Measurements from ENCODE around the gene METTL8. TPM values are rescaled to one million over a fixed set of nuclear protein-coding genes. Genes with fewer than 3 reads are reported as not detected.

Gene METTL8
- total and polyA plus RNA-seq, 8 donors, result 2.2 to 9.0 (median 5.8) TPM

DNA sequence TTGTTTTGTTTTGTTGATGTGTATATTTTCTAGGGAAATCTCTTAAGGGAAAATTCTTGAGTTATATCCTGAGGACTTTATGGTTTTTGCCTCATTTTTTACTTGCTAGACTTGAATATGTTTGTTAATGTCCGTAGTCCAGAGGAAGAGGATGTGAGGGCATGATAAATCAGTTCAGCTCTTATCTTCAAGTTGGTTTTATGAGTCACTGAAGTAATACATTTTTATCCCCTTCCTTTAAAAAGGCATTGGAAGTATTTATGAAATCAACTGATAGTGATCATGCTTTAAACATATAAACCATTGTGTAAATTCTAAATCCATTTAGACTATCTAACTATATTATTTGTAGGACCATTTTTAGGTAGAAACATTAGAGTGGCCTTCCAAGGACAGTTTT is 44.6 kb upstream of the METTL8 start:
- 70 to 94% methylated on average over 1 of the region's 1 CpG for WGBS, 2 donors
- no peak overlapping the region for H3K4me3 ChIP-seq
- H3K36me3 ChIP-seq, result peaks cover 0 to 7% (median 0%) of the 10 kb centered on the region in 3 donors
- ATAC-seq, result no peak
- DNase-seq, result no peak
- no peaks in the 10 kb centered on the region for H3K4me1 ChIP-seq
- intact Hi-C loops (cut with DNase I), result no loop called here
- H3K27me3 ChIP-seq, result no peaks in the 10 kb centered on the region
- no peak for FAIRE-seq
- TF ChIP-seq, protein P1, sequence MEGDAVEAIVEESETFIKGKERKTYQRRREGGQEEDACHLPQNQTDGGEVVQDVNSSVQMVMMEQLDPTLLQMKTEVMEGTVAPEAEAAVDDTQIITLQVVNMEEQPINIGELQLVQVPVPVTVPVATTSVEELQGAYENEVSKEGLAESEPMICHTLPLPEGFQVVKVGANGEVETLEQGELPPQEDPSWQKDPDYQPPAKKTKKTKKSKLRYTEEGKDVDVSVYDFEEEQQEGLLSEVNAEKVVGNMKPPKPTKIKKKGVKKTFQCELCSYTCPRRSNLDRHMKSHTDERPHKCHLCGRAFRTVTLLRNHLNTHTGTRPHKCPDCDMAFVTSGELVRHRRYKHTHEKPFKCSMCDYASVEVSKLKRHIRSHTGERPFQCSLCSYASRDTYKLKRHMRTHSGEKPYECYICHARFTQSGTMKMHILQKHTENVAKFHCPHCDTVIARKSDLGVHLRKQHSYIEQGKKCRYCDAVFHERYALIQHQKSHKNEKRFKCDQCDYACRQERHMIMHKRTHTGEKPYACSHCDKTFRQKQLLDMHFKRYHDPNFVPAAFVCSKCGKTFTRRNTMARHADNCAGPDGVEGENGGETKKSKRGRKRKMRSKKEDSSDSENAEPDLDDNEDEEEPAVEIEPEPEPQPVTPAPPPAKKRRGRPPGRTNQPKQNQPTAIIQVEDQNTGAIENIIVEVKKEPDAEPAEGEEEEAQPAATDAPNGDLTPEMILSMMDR (IDR thresholded peaks at IDR 0.05), result no peak
- H3K9me3 ChIP-seq, result no peaks in the 10 kb centered on the region
- H3K27ac ChIP-seq, result no peak overlapping the region

- ATAC-seq (no peak), FAIRE-seq (no peak), DNase-seq (no peak)
- Histone ChIP-seq H3K27me3 (no peaks in the 10 kb centered on the region), H3K4me3 (no peak overlapping the region), H3K36me3 (peaks cover 0 to 21% (median 0%) of the 10 kb centered on the region in 3 donors), H3K27ac (no peak overlapping the region), H3K9me3 (no peaks in the 10 kb centered on the region), H3K4me1 (no peaks in the 10 kb centered on the region)
- TF ChIP-seq, protein P1 (IDR thresholded peaks at IDR 0.05), result no peak
- intact Hi-C loops (cut with DNase I), result no loop called here
- 68 to 76% methylated on average over 1 of the region's 1 CpG for WGBS, 2 donors
These were observed 42.2 kb upstream of the METTL8 start for GRCh38 chr2:171475979-171476378.

DNA sequence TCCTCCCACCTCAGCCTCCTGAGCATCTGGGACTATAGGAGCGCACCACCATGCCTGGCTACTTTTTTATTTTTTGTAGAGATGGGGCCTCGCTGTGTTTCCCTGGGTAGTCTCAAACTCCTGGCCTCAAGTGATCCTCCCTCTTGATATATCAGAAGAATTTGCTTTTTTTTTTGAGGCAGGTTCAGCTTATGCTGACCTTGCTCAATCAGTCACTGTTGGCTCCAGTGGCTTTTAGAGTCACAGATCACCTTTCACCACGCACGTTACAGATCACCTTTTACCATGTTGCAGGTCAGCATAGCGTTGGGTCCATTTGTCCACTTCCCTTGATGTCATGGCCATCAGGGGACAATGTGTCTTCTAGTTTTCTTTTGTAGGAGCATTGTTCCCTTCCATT is 36.3 kb upstream of the METTL8 start:
- intact Hi-C loops (cut with DNase I), result no loop called here
- no peak for ATAC-seq
- Histone ChIP-seq H3K27ac (no peak overlapping the region), H3K4me3 (no peak overlapping the region), H3K27me3 (no peaks in the 10 kb centered on the region), H3K4me1 (no peaks in the 10 kb centered on the region), H3K9me3 (no peaks in the 10 kb centered on the region), H3K36me3 (peaks cover 0 to 27% (median 0%) of the 10 kb centered on the region in 3 donors)
- no peak for FAIRE-seq
- TF ChIP-seq, protein P1 (IDR thresholded peaks at IDR 0.05), result no peak
- no peak for DNase-seq
- WGBS, 2 donors, result 90 to 97% methylated on average over 5 of the region's 5 CpGs

DNA sequence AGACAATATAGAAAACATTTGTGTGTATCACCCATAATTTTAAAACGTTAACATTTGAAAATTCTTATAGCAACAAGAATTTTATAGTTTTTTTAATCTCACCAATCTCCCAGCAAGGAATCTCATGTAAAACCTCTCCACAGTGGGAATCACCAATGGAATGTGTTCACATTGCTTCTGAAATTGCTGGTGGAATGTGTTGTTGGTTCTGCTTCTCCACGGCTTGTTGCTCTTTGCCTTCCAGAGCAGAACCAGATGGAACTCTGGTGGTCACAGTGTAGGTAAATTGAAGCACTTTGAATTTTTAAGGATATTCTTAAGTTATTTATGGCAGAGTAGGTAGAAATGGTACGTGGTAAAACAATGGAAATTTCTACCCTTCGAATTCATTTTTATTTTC is 35.4 kb upstream of the METTL8 start:
- H3K27ac ChIP-seq, result no peak overlapping the region
- WGBS, 2 donors, result 86 to 93% methylated on average over 4 of the region's 4 CpGs
- intact Hi-C loops (cut with DNase I), result no loop called here
- ATAC-seq (no peak), DNase-seq (no peak), FAIRE-seq (no peak)
- no peaks in the 10 kb centered on the region for H3K4me1 ChIP-seq
- H3K27me3 ChIP-seq, result no peaks in the 10 kb centered on the region
- H3K36me3 ChIP-seq, result peaks cover 0 to 27% (median 0%) of the 10 kb centered on the region in 3 donors
- no peak overlapping the region for H3K4me3 ChIP-seq
- TF ChIP-seq, protein P1 (IDR thresholded peaks at IDR 0.05), result no peak
- no peaks in the 10 kb centered on the region for H3K9me3 ChIP-seq

DNA sequence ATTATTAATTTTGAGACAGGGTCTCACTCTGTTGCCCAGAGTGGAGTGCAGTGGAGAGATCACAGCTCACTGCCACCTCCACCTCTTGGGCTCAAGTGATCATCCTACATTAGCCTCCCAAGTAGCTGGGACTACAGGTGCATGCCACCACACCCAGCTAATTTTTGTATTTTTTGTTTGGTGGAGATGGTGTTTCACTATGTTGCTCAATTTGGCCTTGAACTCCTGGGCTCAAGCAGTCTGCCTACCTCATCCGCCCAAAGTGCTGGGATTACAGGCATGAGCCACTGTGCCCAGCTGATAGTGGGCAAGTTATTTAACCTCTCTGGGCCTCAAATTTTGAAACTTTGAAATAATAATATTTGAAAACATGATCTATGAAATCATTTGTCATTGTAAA is 26.7 kb upstream of the METTL8 start:
- WGBS, 2 donors, result 95 to 96% methylated on average over 1 of the region's 1 CpG
- no peak for DNase-seq
- intact Hi-C loops (cut with DNase I), result no loop called here
- no peak for FAIRE-seq
- ATAC-seq, result no peak
- no peaks in the 10 kb centered on the region for H3K9me3 ChIP-seq
- H3K36me3 ChIP-seq, result peaks cover 0 to 5% (median 4%) of the 10 kb centered on the region in 3 donors
- H3K27ac ChIP-seq, result no peak overlapping the region
- TF ChIP-seq, protein P1 (IDR thresholded peaks at IDR 0.05), result no peak
- no peaks in the 10 kb centered on the region for H3K4me1 ChIP-seq
- H3K4me3 ChIP-seq, result no peak overlapping the region
- H3K27me3 ChIP-seq, result no peaks in the 10 kb centered on the region

All from pancreas (tissue), 10 donors.